ENCODE measurements around the gene SYT1.
A peak's percentile ranks its signal among the peaks of the same experiment; 100 is the strongest.
"Not testable (repeated sequence)": the region's sequence is repeated elsewhere in the genome, so short reads cannot be mapped to it uniquely, and the experiment has no call there.

Gene SYT1

DNA sequence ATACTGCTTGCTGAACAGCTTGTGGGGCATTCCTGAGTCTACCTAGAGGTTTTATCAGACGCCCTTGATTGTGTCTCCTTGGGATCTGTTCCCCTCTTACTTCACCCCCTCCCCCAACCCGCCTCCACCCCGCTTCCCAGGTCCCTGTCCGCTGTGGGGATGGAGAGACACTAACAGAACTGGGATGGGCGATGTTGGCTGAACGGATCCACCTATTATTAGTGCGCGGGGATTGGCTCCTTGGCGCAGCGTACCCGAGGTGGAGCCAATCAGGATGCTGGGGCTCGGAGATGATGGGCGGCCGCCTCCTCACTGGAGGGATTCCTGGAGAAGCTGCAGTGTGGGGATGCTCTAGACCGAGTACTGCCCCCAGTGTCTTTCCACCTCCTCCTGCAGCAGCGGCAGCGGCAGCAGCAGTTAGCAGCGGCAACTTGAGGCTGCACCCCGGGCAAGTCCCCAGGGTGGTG is at the start of gene SYT1:
SYT1 (plus strand) TSS at position 372 of the 467 bp plus-strand sequence.
- peak; percentile 92 for DNase-seq (ENCODE audit: low spot score)

DNA sequence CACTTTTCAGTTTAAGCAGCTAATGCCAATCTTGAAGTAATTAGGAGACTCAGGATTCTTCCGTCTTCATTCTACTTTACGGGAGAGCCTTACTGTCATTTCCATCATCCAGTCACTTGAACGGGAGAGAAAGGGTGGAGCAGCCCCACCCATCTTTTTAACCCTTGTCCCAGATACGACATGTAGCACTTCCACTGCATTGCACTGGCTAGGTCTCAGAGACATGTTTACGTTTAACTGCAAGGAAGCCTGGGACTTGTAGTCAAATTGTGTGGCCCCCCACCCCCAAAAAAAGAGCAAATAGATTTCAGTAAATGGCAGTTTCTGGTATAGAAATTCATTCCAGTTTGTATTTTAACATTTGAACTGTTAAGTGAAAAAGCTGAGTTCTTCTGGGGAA is 46.1 kb upstream of the SYT1 start:
- DNase-seq (ENCODE audit: low spot score): no peak

DNA sequence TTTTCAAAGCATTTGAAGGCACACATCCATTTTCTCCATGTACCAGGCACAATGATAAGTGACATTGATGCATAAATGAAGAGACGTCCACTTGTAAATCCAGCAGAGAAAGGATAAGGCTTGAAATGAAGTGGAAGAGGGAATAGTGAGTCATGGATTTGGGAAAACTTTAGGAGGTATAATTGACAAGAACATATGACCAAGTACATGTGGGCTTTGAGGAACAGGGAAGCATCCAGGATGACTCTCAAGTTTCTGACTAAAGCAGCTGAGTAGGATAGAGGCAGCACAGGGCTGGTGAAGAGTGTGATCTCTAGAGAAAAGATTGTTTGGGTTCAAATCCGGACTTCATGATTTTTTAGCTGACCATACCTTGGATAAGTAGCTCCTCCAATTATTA is 43.6 kb upstream of the SYT1 start:
- DNase-seq (ENCODE audit: low spot score): no peak

DNA sequence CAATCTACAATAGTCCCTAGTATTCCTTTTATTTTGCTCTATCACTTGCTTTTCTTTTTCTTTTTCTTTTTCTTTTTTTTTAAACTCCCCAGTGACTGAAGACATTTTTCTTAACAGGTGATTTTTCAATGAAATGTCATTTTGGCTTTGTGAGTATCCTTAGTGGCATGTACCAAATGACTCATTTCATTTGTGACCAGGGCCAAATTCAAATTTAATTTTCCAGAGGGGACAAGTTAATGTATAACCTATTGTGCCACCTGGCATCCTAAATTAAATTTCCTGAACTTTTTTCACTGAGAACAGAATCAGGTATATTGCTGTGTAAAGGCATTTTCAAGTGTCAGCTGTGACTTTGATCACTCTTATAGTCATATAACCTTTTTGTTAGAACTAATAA is 39.7 kb upstream of the SYT1 start:
- DNase-seq (ENCODE audit: low spot score): no peak

DNA sequence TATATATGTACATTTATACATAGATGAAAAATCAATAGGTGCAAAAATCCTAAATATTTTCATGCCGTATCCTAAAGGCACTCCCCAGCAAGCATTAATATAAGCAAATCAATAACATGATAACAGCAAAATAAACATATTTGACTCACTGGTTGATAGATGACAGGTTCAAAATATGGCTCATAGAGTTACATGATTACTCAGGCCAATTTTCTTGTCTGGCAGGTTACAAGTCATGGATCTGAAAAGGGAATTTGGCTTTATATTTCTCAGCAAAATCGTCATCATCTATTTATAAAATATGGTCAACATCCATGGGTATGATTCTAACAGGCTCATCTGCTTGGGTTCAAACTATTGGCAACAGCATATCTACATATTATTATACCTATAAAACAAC is 34.9 kb upstream of the SYT1 start:
- DNase-seq (ENCODE audit: low spot score): no peak

DNA sequence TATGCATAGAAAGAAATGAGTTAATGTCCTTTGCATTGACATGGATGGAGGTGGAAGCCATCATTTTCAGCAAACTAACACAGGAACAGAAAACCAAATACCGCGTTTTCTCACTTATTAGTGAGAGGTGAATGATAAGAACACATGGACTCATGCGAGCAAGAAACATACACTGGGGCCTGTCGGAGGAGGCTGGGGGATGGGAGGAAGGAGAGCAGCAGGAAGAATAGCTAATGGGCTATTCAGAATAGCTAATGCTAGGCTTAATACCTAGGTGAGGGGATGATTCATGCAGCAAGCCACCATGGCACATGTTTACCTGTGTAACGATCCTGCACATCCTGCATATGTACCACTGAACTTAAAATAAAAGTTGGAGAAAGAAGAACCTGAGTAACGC is 29.1 kb upstream of the SYT1 start:
- no peak for DNase-seq (ENCODE audit: low spot score)

DNA sequence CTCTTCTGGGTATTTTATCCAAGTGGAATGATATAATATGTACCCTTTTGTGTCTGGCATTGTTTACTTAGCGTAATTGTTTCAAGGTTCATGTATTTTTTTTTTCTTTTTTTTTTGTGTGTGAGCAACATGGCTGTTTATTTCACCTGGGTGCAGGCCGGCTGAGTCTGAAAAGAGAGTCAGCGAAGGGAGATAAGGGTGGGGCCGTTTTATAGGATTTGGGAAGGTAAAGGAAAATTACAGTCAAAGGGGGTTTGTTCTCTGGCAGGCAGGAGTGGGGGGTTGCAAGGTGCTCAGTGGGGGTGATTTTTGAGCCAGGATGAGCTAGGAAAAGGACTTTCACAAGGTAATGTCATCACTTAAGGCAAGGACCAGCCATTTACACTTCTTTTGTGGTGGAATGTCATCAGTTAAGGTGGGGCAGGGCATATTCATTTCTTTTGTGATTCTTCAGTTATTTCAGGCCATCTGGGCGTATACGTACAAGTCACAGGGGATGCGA is 24.0 kb upstream of the SYT1 start:
- not testable (repeated sequence) for DNase-seq (ENCODE audit: low spot score)

DNA sequence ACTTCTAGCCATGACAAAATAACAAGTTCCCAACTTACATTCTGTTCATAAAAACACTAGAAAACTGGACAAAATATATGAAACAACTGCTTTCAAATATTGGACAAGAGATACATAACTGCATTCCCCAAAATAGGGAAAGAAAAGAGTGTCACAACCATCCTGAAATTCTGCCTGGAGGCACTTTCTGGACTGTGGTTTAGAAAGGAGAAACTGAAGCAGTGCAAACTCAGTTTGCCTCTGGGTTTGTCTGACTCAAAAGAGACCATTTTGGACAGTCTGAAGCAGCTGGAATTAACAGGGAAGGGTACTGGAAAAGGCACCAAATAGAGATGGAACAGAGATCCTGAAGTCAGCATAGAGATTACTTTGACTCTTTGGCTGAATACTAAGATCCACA is 11.3 kb upstream of the SYT1 start:
- DNase-seq (ENCODE audit: low spot score): no peak

DNA sequence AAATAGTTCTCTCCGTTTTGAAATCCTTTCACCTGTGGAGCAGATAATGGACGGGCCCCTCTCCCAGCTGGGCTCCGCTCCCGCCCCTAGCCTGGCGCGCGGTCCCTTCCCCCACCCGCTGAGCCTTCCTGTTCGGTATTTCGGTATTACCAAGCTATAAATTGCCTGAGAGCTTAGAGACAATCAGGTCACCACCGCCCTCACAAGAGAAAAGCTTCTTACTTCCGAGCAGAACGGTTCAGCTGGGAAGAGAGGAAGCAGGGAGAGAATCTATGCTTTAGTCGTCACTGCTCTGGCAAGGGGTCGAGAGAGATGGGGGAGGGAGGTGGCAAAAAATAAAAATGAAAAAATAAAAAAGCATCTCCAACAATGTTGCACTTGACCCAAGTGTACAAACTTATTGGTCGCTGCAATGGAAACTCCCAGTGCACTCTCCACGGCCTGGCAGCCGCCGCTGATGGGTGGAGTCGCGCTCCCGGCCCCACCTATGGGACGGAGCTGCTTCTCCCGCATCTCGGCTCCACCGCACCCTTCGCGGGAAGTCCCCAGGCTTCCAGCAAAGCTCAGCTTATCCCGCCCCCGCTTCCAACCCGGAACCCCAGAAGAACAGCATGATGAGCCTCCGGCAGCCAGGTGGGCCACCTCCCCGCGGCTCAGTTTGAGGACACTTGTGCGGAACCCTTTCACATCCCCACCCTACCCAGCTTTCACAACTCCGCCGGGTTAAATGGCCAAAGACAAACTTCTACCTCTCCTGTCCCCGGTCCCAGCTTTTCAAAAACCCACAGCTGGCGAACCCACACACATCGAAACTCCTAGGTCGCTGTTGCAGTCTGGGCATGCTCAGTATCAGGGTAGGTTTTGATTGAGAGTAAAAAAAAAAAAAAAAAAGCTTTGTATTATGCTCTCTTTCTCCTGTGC is 832 bp upstream of the SYT1 start:
- DNase-seq (ENCODE audit: low spot score): peak; percentile 64

DNA sequence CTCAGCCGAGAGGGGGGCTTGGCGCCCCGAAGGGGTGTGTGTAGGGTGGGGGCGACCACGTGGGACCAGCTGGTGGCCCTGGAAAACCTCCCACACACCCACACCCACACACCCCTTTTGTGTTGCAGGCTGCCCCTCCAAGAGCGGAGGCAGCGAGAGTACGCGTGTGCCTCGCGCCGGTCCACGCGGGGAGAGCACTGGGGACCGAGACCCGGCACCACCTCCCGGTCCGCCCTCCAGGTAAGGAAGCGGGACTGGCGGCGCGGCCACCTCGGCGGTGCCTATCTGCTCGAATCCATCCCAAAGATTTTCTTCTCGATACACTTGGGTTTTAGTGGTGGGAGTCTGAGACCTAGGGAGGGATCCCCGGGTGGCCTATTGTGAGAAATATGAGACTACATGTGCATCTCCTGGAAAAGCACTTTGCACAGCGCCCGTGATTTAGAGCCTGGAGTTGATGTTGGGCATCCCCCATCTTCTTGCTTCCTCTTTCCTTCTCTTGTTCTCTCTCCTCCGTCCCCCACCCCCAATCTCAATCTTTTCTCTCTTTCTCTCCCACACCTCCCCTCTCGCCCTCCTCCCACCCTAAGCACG is 393 bp downstream of the SYT1 start:
- DNase-seq (ENCODE audit: low spot score): peak; percentile 41

DNA sequence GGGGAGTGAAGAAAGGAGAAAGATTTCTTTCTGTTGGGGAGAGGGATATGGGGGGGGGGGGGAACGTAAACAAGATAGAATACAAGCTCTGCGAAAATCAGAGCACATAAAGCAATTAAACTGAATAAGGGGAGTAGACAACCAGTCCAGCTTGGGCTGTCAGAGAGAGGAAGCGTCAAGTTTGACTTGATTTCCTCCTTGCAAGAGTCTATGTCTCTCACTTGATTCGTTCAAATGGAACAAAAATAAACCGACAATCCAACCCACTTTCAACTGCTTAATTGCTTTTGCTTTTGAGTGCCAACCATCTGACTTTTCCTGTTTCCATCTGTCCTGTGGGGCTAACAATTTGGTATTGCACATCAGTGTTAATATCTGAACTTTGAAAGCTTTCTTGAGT is 942 bp downstream of the SYT1 start:
- no peak for DNase-seq (ENCODE audit: low spot score)

DNA sequence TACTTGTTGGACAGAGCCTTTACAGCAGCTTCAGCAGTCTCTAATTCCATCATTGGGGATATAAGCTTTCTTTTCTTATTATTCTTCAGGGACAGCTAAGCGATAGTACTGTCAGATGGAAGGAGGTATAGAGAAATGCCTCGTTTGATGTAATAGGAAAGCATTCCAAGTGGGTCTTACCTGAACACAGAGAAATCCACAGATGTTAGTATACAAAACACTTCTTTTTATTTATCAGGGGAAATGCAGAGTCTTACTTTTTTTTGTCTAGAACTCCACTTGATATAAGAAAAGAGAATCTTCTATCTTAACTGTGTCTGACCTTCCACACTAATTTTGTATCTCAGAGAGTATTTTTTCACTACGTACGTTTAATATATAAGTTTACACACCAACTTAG is 1.9 kb downstream of the SYT1 start:
- DNase-seq (ENCODE audit: low spot score): no peak

DNA sequence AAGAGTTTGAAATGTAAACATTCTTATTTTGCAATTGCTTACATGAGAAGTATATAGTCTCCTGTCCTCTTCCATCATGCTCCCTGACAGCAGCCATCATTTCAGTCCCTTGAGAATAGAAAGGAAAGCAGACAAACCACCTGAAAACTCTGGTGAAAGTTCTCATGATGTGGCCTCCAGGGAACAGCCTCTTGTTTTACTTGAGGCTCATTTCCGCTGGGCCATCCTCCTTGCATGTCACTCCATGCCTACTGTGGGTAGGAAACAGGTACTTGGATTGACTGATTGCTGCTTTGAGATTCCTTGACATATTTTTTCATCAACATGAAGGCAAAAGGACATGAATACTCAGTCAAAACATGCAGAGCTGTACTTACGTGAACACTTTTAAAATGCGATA is 6.0 kb downstream of the SYT1 start:
- DNase-seq (ENCODE audit: low spot score): no peak

DNA sequence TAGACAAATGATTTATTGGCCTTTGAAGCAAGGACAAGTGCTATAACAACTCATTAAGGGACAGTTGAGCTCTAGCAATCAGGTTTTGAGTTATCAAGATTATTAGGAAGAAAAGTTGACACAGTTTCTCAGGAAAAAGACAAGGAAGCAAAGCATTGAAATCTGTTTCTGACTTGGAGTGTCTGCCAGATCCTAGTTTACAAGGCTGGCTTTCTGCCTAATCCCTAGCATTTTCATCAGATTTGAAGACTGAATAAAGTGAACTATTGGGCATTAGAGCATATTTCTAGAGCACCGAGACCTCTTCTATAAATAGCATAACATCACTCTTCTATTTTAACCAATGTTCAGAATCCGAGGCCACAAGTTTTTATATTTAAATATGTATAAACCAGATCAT is 7.0 kb downstream of the SYT1 start:
- no peak for DNase-seq (ENCODE audit: low spot score)

DNA sequence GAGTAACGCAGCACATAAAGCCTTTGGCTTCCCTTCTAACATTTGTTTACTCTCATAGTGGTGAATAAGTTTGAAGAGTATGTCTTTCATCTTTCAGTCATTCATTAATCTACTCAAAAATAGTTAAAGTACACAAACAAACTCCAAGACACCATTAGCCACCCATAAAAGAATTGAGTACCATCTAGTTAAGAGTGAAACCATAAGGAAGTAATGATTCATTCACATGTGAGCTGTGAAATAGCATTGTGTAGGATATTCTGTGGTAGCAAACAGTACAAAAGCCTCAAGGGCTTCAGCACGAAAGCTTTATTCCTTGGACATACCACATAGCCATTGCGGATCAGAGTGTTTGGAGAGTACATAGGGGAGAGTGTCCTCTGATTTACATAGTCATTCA is 13.9 kb downstream of the SYT1 start:
- DNase-seq (ENCODE audit: low spot score): no peak

DNA sequence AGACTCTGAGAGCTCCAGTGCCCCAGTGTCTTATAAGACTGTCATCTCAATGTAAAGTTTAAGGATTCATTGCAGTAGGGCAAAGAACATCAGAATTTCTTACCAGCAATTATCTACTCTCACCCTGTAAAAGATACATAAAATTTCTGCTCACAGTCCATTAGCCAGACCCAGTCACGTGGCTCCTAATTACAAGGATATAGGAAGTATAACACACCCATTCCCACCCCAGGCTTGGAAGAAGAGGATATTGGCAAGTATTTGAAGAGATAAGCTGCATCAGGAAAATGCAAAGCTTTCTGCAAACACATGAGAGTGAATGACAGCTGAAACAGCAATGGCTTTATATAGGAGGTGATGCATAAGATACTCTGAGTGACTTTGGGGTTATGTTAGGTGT is 14.3 kb downstream of the SYT1 start:
- no peak for DNase-seq (ENCODE audit: low spot score)

DNA sequence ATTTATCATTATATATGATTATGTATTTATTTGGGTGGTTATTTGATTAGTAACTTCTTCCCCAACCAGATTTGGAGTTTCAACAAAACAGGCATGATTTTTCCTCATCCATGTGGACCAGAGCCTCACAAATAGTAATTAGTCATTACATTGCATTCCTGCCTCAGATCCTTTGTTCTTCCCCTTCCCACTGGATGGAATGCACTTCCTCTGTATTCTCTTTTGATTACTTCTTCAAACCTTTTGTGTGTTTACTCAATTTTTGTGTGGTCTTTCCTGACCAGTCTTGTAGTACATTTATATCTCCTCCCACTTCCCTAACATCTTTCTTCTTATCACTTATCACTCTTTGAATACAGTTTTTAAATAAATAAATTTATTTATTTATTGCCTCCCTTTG is 15.5 kb downstream of the SYT1 start:
- peak; percentile 37 for DNase-seq (ENCODE audit: low spot score)

DNA sequence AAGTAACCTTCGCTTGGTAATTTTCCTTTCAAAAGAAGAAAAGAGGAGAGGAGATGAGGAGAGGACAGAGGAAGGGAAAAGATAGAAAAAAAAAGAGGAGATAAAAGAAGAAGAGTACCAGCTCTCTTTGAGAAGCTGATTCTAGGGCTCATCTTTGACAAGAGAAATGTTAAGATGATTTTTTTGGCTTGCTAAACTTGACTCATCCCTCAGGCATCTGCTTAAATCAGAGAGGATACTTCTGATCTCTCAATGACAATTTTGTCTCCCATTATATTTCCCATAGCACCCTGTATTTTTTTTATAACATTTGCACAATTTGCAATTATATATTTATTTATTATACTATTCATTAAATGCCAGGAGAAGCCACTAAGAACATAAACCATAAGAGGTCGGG is 17.1 kb downstream of the SYT1 start:
- DNase-seq (ENCODE audit: low spot score): no peak

DNA sequence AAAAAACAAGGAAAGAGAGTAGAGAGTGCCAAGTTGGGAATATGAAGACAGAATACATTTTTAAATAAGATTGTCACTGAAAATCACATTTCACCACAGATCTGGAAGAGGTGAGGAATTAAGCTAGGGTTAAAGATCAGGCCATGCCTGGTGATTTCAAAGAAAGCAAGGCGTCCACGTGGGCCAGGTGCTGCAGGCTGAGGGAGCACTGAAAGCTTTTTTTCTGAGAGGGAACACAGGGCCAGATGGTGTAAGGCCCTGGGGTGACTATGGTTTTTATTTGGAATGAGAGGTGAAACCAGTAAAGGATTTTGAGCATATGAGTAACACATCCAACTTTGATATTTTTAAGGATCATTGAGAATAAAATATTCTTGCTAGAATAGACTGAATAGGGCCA is 20.9 kb downstream of the SYT1 start:
- peak; percentile 10 for DNase-seq (ENCODE audit: low spot score)

DNA sequence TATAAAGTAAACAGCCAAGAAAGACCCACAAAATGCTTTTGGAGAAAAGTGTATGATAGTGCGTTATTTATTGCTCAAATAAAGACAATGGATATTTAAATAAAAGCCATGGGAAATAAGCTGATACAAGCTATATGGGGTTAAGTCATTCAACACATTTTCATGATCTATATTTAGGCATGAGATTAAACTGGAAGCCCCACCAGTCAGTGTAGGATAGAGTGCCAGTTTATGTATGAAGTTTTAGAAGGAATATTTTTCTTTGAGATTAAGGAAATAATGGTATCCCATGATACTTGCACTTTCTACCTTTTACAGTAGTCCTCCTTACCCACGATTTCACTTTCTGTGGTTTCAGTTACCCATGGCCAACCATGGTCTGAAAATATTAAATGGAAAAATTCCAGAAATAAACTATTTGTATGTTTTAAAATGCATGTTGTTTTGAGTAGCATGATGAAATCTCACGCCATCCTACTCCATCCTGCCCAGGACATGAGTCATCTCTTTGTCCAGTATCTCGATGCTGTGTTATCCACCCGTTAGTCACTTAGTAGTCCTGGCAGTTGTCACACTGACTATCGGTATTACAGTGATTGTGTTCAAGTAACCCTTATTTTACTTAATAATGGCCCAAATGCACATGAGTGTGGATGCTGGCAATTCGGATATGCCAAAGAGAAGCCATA is 22.3 kb downstream of the SYT1 start:
- DNase-seq (ENCODE audit: low spot score): no peak

DNA sequence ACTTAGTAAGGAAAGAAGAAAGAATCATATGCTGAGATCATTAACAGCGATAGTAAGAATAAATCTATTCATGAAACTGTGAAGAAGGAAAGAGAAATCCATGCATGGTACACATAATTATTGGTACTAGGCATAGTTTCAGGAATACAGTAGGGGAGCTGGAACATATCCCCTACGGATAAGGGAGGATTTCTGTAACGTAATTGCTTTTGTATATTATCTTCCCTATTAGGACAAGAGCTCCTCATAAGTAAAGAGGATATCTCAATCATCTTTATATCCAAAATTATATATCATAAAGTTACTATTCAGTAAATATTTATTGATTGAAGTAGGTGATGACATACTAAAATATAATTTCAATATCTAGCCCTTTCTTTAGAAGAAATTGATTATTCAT is 22.9 kb downstream of the SYT1 start:
- no peak for DNase-seq (ENCODE audit: low spot score)

DNA sequence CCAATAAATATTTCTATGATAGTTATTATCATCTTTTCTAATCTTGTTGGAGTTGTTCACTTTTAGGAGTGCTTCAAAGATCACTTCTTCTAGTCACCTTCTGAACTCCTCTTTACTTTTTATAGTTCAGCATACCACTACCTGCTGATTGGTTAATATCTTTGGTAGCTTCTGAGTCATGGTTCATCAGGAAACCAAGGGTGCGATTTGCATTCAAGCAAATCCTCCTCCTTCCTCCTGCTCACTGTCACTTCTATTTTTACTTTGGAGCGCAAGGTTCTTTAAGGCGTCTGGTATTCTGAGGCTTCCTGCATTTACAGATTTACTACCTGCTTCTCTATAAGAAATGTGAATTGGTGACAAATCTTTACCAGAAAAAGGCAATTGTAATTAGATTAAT is 24.0 kb downstream of the SYT1 start:
- peak; percentile 6 for DNase-seq (ENCODE audit: low spot score)
